BE2C (cell line): ENCODE data around the gene MRPS35.

Experiments
- DNase-seq: peaks from one replicate; pipeline ENCODE4 v3.0.0-alpha.2; 2020
- H3K27me3 ChIP-seq: fragments of 250-450 bp; sonication (Bioruptor Pico); 2 replicates; pipeline ENCODE4 v1.5.1; 2020; ENCODE audit warnings: mild to moderate bottlenecking
- H3K36me3 ChIP-seq: fragments of 250-450 bp; sonication (Bioruptor Pico); 2 replicates; pipeline ENCODE4 v1.5.1; 2020; ENCODE audit warnings: mild to moderate bottlenecking
- H3K4me1 ChIP-seq: fragments of 250-450 bp; sonication (Bioruptor Pico); 2 replicates; pipeline ENCODE4 v1.5.1; 2020
- H3K4me3 ChIP-seq: 2 replicates; pipeline ENCODE4 v1.5.1; 2011; ENCODE audit warnings: low read depth, low read length
- H3K9me3 ChIP-seq: fragments of 250-450 bp; sonication (Bioruptor Pico); 2 replicates; pipeline ENCODE4 v1.5.1; 2020
- TF ChIP-seq, protein P1 (sequence below): IDR thresholded peaks from 2 replicates; pipeline ENCODE4 v1.5.1; 2012; ENCODE audit warnings: mild to moderate bottlenecking, low read depth, low read length

The MRPS35 gene

GRCh38 chr12:27801630-27802029 is 91.0 kb downstream of the MRPS35 start:
- DNase-seq, result no peak
- H3K4me3 ChIP-seq, result no peak overlapping the region
- no peaks in the 10 kb centered on the region for H3K27me3 ChIP-seq
- H3K4me1 ChIP-seq, result no peaks in the 10 kb centered on the region
- H3K9me3 ChIP-seq, result no peaks in the 10 kb centered on the region
- TF ChIP-seq, protein P1, sequence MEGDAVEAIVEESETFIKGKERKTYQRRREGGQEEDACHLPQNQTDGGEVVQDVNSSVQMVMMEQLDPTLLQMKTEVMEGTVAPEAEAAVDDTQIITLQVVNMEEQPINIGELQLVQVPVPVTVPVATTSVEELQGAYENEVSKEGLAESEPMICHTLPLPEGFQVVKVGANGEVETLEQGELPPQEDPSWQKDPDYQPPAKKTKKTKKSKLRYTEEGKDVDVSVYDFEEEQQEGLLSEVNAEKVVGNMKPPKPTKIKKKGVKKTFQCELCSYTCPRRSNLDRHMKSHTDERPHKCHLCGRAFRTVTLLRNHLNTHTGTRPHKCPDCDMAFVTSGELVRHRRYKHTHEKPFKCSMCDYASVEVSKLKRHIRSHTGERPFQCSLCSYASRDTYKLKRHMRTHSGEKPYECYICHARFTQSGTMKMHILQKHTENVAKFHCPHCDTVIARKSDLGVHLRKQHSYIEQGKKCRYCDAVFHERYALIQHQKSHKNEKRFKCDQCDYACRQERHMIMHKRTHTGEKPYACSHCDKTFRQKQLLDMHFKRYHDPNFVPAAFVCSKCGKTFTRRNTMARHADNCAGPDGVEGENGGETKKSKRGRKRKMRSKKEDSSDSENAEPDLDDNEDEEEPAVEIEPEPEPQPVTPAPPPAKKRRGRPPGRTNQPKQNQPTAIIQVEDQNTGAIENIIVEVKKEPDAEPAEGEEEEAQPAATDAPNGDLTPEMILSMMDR, result no peak
- peaks cover 14% of the 10 kb centered on the region for H3K36me3 ChIP-seq

DNA sequence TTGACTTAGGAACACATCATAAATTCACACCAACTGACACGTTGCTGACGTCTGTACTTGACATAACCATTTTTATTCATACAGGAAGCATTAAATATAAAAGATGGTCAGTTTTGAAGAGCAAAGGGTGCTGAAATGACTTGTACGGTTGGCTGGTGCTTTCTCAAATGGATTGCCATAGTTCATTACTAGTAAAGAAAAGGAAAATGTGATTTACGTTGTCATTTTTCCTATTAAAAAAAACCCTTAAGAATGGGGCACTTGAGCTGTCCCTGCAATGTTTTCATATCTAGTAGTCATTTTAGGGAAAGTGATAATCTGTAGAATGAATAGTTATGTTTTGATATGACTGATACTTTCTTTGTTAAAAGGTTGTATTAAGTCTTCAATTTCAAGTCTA is 91.9 kb downstream of the MRPS35 start:
- Histone ChIP-seq H3K4me1 (no peaks in the 10 kb centered on the region), H3K4me3 (no peak overlapping the region), H3K36me3 (peaks cover 14% of the 10 kb centered on the region), H3K27me3 (no peaks in the 10 kb centered on the region), H3K9me3 (no peaks in the 10 kb centered on the region)
- no peak for DNase-seq
- TF ChIP-seq, protein P1, result no peak

- Histone ChIP-seq H3K4me3 (no peak overlapping the region), H3K9me3 (no peaks in the 10 kb centered on the region), H3K4me1 (no peaks in the 10 kb centered on the region), H3K27me3 (no peaks in the 10 kb centered on the region), H3K36me3 (peaks cover 10% of the 10 kb centered on the region)
- TF ChIP-seq, protein P1, result no peak
- no peak for DNase-seq
These were observed 92.3 kb downstream of the MRPS35 start for GRCh38 chr12:27802936-27803335.

GRCh38 chr12:27805238-27805637 is 94.6 kb downstream of the MRPS35 start:
- Histone ChIP-seq H3K27me3 (no peaks in the 10 kb centered on the region), H3K4me1 (no peaks in the 10 kb centered on the region), H3K9me3 (no peaks in the 10 kb centered on the region), H3K36me3 (peaks cover 3% of the 10 kb centered on the region; the same call in 1 of the 2 replicates), H3K4me3 (no peak overlapping the region)
- DNase-seq, result no peak
- TF ChIP-seq, protein P1, result no peak
